ENCODE results near the gene SORBS2. TPM values are rescaled to one million over a fixed set of nuclear protein-coding genes. Genes with fewer than 3 reads are reported as not detected.

SORBS2 gene
- total and polyA plus RNA-seq, 2 donors (not counting 1 experiment from before 2014, with no cell fraction given): 0.33 to 3.0 TPM

GRCh38 chr4:185773419-185773818 lies 38.6 kb downstream of the SORBS2 start:
- Histone ChIP-seq H3K9ac (ENCODE audit: insufficient read depth, low read length) (no peak overlapping the region), H3K4me1 (ENCODE audit: control insufficient read depth, extremely low read depth, insufficient read depth, low read length) (peaks cover 4% of the 10 kb centered on the region), H3K9me3 (ENCODE audit: control insufficient read depth, insufficient read depth, low read depth, low read length) (no peaks in the 10 kb centered on the region), H4K20me1 (ENCODE audit: control insufficient read depth, extremely low read depth, insufficient read depth, low read length) (no peaks in the 10 kb centered on the region), H3K79me2 (ENCODE audit: control insufficient read depth, insufficient read depth, low read length) (no peaks in the 10 kb centered on the region), H3K4me2 (ENCODE audit: extremely low read depth, insufficient read depth, low read length) (no peak overlapping the region), H2AFZ (ENCODE audit: low read length) (no peak overlapping the region), H3K27ac (ENCODE audit: insufficient read depth, low read length) (no peak overlapping the region), H3K4me3 (replicated peaks in 1 of 4; ENCODE audit: control extremely low read depth in 1 of 4, insufficient read depth in 1 of 4, low read depth in 3 of 4, low read length in 4 of 4) (no peak overlapping the region), H3K36me3 (ENCODE audit: control insufficient read depth, insufficient read depth, low read length) (no peaks in the 10 kb centered on the region), H3K27me3 (ENCODE audit: control insufficient read depth, insufficient read depth, low read length) (no peaks in the 10 kb centered on the region)
- no peak for TF ChIP-seq CTCF (conservative IDR thresholded peaks at IDR 0.05 in 1 of 2, IDR thresholded peaks at IDR 0.05 in 1 of 2; ENCODE audit: low read depth in 1 of 2, low read length in 2 of 2)
- no peak for TF ChIP-seq EZH2 (IDR thresholded peaks at IDR 0.05; ENCODE audit: low read length, missing control alignments)
- DNase-seq (ENCODE audit: low read depth in 2 of 2): no peak

- Histone ChIP-seq H3K4me2 (ENCODE audit: extremely low read depth, insufficient read depth, low read length) (no peak overlapping the region), H3K27me3 (ENCODE audit: control insufficient read depth, insufficient read depth, low read length) (no peaks in the 10 kb centered on the region), H3K9ac (ENCODE audit: insufficient read depth, low read length) (no peak overlapping the region), H3K36me3 (ENCODE audit: control insufficient read depth, insufficient read depth, low read length) (no peaks in the 10 kb centered on the region), H3K79me2 (ENCODE audit: control insufficient read depth, insufficient read depth, low read length) (no peaks in the 10 kb centered on the region), H3K27ac (ENCODE audit: insufficient read depth, low read length) (no peak overlapping the region), H4K20me1 (ENCODE audit: control insufficient read depth, extremely low read depth, insufficient read depth, low read length) (no peaks in the 10 kb centered on the region), H3K4me1 (ENCODE audit: control insufficient read depth, extremely low read depth, insufficient read depth, low read length) (peaks cover 4% of the 10 kb centered on the region), H3K9me3 (ENCODE audit: control insufficient read depth, insufficient read depth, low read depth, low read length) (no peaks in the 10 kb centered on the region), H2AFZ (ENCODE audit: low read length) (no peak overlapping the region), H3K4me3 (replicated peaks in 1 of 4; ENCODE audit: control extremely low read depth in 1 of 4, insufficient read depth in 1 of 4, low read depth in 3 of 4, low read length in 4 of 4) (no peak overlapping the region)
- no peak for DNase-seq (ENCODE audit: low read depth in 2 of 2)
- TF ChIP-seq CTCF (conservative IDR thresholded peaks at IDR 0.05 in 1 of 2, IDR thresholded peaks at IDR 0.05 in 1 of 2; ENCODE audit: low read depth in 1 of 2, low read length in 2 of 2) (no peak), EZH2 (IDR thresholded peaks at IDR 0.05; ENCODE audit: low read length, missing control alignments) (no peak)
Observed at GRCh38 chr4:185772391-185773093, 39.5 kb downstream of the SORBS2 start.

DNA sequence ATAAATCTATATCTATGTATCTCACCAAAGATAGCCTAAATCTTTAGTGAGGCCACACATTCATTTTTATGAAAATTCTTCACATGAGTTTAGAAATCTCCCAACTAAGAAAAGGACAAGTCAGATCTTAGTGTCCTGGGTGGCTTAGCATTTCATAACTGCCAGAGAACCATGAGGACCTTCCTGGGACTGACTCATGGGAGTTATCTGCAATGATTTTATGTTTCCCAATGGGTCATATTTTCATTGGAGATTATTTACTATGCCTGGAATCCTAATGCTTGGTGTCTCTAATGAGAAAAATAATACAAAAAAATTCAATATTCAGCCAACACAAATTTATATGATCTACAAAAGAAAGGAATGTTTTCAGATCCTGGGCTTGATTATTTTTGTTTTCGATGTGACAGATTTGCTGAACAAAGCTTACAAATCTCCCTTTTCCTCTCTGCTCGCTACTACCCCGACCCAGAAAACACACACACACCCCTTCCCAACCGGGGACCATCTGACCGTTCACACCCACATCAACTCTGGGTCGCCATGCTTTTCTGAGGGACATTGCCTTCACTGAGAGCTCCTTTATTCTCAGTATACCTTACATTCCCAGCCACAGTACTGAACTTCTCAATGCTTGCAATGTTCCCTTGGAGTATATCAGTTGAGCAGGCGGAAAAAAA lies 40.1 kb downstream of the SORBS2 start:
- H4K20me1 ChIP-seq (ENCODE audit: control insufficient read depth, extremely low read depth, insufficient read depth, low read length): no peaks in the 10 kb centered on the region
- no peak for DNase-seq (ENCODE audit: low read depth in 2 of 2)
- H3K27me3 ChIP-seq (ENCODE audit: control insufficient read depth, insufficient read depth, low read length): no peaks in the 10 kb centered on the region
- no peaks in the 10 kb centered on the region for H3K9me3 ChIP-seq (ENCODE audit: control insufficient read depth, insufficient read depth, low read depth, low read length)
- TF ChIP-seq CTCF (conservative IDR thresholded peaks at IDR 0.05 in 1 of 2, IDR thresholded peaks at IDR 0.05 in 1 of 2; ENCODE audit: low read depth in 1 of 2, low read length in 2 of 2) (no peak), EZH2 (IDR thresholded peaks at IDR 0.05; ENCODE audit: low read length, missing control alignments) (no peak)
- H3K4me2 ChIP-seq (ENCODE audit: extremely low read depth, insufficient read depth, low read length): no peak overlapping the region
- no peak overlapping the region for H2AFZ ChIP-seq (ENCODE audit: low read length)
- no peak overlapping the region for H3K27ac ChIP-seq (ENCODE audit: insufficient read depth, low read length)
- no peak overlapping the region for H3K9ac ChIP-seq (ENCODE audit: insufficient read depth, low read length)
- H3K4me3 ChIP-seq (replicated peaks in 1 of 4; ENCODE audit: control extremely low read depth in 1 of 4, insufficient read depth in 1 of 4, low read depth in 3 of 4, low read length in 4 of 4): no peak overlapping the region
- H3K4me1 ChIP-seq (ENCODE audit: control insufficient read depth, extremely low read depth, insufficient read depth, low read length): peaks cover 4% of the 10 kb centered on the region
- H3K79me2 ChIP-seq (ENCODE audit: control insufficient read depth, insufficient read depth, low read length): no peaks in the 10 kb centered on the region
- H3K36me3 ChIP-seq (ENCODE audit: control insufficient read depth, insufficient read depth, low read length): no peaks in the 10 kb centered on the region

Data from fibroblast of lung (primary cell).